BJ (cell line): Measurements from ENCODE around the gene VSNL1. TPM values are rescaled to one million over a fixed set of nuclear protein-coding genes. Genes with fewer than 3 reads are reported as not detected.

Source experiments
- CTCF ChIA-PET: fragments of 350-600 bp; formaldehyde crosslinking; extraction: SDS; loops from one replicate; lab custom pipeline; 2021; ENCODE audit warnings: antibody characterized with exemption, inconsistent platforms; lab: Yijun Ruan, JAX
- POLR2A ChIA-PET: fragments of 300-600 bp; sonication (Branson Sonifier 250); formaldehyde crosslinking; extraction: SDS; loops from one replicate; lab custom pipeline; 2021; ENCODE audit warnings: antibody characterized with exemption; lab: Charles Lee
- DNase-seq: peaks from one replicate; pipeline ENCODE4 v3.0.0-alpha.2; 2011; ENCODE audit warnings: low read depth
- H3K27me3 ChIP-seq: 2 replicates; pipeline ENCODE4 v1.6.0; 2011; ENCODE audit warnings: low read length; ENCODE audit not compliant: control insufficient read depth, insufficient read depth
- H3K36me3 ChIP-seq: 2 replicates; pipeline ENCODE4 v1.5.1; 2011; ENCODE audit warnings: low read length; ENCODE audit not compliant: control insufficient read depth, insufficient read depth
- H3K4me3 ChIP-seq: 2 replicates; pipeline ENCODE4 v1.5.1; 2011; ENCODE audit warnings: low read depth, mild to moderate bottlenecking, control low read depth, low read length
- polyA plus RNA-seq: library from polyadenylated mRNA; depleted of rRNA; stranded (reverse); fragments of >200 nt; gene quantifications from 2 replicates; pipeline ENCODE4 v1.2.3, GENCODE V29; 2011
- TF ChIP-seq, protein P1 (sequence below): IDR thresholded peaks from 2 replicates; pipeline ENCODE4 v1.5.1; 2011; ENCODE audit warnings: low read depth, mild to moderate bottlenecking, control low read depth, inconsistent platforms, low read length, moderate library complexity; ENCODE audit not compliant: insufficient read depth

The VSNL1 gene
- polyA plus RNA-seq, 1 experiment = not detected

DNA sequence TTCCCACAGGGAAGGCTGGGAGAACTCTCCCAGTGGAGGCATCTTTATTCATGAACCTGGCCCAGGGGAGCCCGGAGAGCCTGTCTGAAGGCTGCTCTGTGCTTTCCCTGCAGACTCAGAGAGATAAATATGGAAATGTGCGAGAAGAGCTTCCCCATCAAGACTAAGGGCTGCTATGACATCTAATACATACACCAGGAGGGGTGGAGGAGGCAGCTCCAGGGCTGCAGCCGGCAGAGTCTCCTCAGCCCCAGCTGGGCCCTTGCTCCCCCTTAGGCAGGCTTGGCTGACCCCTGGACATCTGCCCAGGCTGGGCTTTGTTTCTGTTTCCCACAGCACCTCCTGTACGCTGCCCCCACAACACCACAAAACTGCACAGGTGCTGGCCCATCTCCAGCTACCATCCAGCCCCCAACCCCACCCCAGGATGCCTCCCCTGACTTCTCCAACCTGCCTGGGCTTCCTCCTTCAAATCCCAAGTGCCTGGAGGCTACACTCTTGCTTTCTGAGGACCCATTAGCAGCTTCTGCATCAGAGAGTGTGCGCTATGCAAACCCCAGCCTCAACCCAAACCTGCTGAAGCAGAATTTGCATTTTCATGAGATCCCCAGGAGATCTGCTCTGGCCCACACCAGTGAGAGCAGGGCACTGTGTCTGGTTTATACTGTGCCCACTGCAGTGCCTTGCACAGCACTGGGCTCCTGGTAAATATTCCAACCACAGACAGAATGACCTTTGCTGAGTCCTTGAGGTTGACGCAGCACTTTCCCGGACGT lies 96.8 kb downstream of the VSNL1 start:
- DNase-seq = no peak
- H3K4me3 ChIP-seq = no peak overlapping the region
- CTCF ChIA-PET = interaction anchor here (0.8 to 3.2 kb wide), 2 partner anchors 8 to 23 kb away, joined by 3 to 16 read pairs; no protein-coding TSS in a partner anchor
- no peaks in the 10 kb centered on the region for H3K36me3 ChIP-seq
- POLR2A ChIA-PET = interaction anchor here (0.5 kb wide), 1 partner anchor 16 kb away, joined by 3 read pairs; no protein-coding TSS in a partner anchor
- H3K27me3 ChIP-seq = peaks cover 2% of the 10 kb centered on the region
- TF ChIP-seq, protein P1, sequence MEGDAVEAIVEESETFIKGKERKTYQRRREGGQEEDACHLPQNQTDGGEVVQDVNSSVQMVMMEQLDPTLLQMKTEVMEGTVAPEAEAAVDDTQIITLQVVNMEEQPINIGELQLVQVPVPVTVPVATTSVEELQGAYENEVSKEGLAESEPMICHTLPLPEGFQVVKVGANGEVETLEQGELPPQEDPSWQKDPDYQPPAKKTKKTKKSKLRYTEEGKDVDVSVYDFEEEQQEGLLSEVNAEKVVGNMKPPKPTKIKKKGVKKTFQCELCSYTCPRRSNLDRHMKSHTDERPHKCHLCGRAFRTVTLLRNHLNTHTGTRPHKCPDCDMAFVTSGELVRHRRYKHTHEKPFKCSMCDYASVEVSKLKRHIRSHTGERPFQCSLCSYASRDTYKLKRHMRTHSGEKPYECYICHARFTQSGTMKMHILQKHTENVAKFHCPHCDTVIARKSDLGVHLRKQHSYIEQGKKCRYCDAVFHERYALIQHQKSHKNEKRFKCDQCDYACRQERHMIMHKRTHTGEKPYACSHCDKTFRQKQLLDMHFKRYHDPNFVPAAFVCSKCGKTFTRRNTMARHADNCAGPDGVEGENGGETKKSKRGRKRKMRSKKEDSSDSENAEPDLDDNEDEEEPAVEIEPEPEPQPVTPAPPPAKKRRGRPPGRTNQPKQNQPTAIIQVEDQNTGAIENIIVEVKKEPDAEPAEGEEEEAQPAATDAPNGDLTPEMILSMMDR = no peak

DNA sequence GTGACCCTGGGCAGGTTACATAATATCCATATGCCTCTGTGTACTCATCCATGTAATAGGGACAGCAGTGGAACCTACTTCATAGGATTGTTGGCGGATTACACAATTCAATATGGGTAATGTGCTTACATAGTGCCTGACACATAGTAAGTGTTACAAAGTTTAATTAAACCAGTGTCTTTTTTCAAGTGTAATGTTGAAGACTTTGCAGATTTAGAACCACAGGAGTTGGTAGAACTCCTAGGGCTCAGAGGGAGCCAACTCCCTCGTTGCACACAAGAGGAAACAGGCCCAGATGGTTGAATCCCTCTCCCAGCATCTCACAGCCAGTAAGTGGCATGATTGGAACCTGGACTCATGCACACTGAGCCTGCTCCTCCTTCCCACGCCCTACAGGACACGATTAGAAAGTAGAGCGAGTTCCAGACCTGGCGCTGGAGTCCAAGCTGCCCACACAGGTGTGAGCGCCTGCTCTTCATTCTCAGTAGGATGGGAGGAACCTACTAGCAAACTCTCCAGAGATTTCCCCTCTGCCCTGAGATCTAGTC lies 97.8 kb downstream of the VSNL1 start:
- ChIA-PET CTCF (no interaction called here), POLR2A (no interaction called here)
- TF ChIP-seq, protein P1 = no peak
- Histone ChIP-seq H3K4me3 (no peak overlapping the region), H3K36me3 (no peaks in the 10 kb centered on the region), H3K27me3 (peaks cover 2% of the 10 kb centered on the region)
- DNase-seq = no peak

DNA sequence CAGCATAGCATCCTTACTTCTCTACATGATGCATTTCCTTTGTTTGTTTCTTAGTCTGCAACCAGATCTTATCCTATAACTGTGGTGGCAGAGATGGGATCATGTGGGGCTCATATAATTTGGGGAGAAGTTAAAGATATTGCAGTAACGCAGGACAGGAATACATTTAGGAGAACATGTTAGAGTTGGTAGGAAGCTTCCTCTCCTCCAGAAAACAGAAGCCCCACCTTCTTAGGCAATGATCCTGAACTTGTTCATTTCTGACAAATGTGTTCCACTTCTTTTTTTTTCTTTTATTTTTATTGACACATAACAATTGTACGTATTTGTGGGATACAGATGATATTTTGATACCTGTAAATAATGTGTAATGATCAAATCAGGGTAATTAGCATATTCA lies 99.9 kb downstream of the VSNL1 start:
- CTCF ChIA-PET = no interaction called here
- POLR2A ChIA-PET = interaction anchor here (0.7 kb wide), 1 partner anchor 14 kb away, joined by 3 read pairs; no protein-coding TSS in a partner anchor

DNA sequence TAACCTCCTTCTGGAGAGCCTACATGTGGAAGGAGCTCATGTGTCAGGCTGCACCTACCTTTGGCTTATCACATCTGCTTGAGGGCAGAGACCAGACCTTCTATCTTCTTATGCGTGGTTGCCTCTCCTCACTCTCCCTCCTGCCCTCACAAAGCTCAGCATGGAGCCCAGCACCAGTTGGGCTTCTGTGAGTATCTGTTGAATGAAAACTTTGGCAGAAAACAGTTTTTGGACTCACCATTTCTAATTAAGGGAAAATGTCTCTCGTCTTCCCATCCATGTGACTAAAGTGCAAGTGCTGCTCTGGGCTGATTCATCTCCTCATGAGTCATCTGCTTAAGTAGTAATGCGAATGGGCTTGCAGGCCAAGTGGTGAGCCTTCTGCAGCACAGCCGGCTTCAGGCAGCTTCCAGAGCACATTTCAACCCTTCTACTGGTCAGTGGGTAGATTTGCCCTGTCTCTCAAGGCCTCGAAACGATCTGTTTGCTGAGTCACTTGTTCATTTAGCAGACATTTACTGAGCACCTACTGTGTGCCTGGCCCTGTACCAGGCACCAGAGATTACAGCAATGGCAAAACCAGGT lies 102.6 kb downstream of the VSNL1 start:
- peak; percentile 73 for DNase-seq
- ChIA-PET POLR2A (no interaction called here), CTCF (interaction anchor here (0.8 to 6.6 kb wide), 3 partner anchors 10 to 27 kb away, joined by 3 to 98 read pairs (median 3); no protein-coding TSS in a partner anchor)
- Histone ChIP-seq H3K4me3 (no peak overlapping the region), H3K27me3 (no peaks in the 10 kb centered on the region; the same call in 1 of the 2 replicates), H3K36me3 (no peaks in the 10 kb centered on the region)
- TF ChIP-seq, protein P1 = no peak

More for the DNA sequence above, 99.9 kb downstream of the VSNL1 start:
- Histone ChIP-seq H3K4me3 (no peak overlapping the region), H3K27me3 (peaks cover 2% of the 10 kb centered on the region; the same call in 1 of the 2 replicates), H3K36me3 (no peaks in the 10 kb centered on the region)
- TF ChIP-seq, protein P1 = no peak
- no peak for DNase-seq
